Astrocyte (in vitro differentiated cells and primary cell): ENCODE data around the gene LEFTY1. TPM values are rescaled to one million over a fixed set of nuclear protein-coding genes. Genes with fewer than 3 reads are reported as not detected.

Source experiments
- DNase-seq: peaks from one replicate; pipeline ENCODE4 v3.0.0-alpha.2; 2010; ENCODE audit warnings: low read depth
- FAIRE-seq: peaks from 2 replicates; lab custom pipeline; 2011; peaks lifted over from hg19 to GRCh38; lab: Jason Lieb, UNC
- H2AFZ ChIP-seq: 2 replicates; pipeline ENCODE4 v1.6.0; 2012; ENCODE audit warnings: low read depth, low read length, inconsistent platforms
- H3K27ac ChIP-seq: 2 replicates; pipeline ENCODE4 v1.5.1; 2011; ENCODE audit warnings: low read depth, low read length, inconsistent platforms
- H3K27me3 ChIP-seq: 2 replicates; pipeline ENCODE4 v1.6.0; 2011; ENCODE audit warnings: low read length, inconsistent platforms; ENCODE audit not compliant: insufficient read depth
- H3K36me3 ChIP-seq: 2 replicates; pipeline ENCODE4 v1.5.1; 2011; ENCODE audit warnings: low read length, inconsistent platforms; ENCODE audit not compliant: insufficient read depth
- H3K4me1 ChIP-seq: 2 replicates; pipeline ENCODE4 v1.5.1; 2011; ENCODE audit warnings: low read length, inconsistent platforms; ENCODE audit not compliant: insufficient read depth
- H3K4me2 ChIP-seq: 2 replicates; pipeline ENCODE4 v1.6.0; 2012; ENCODE audit warnings: low read length, inconsistent platforms
- H3K4me3 ChIP-seq: 2 replicates; pipeline ENCODE4 v1.5.1; 2011; ENCODE audit warnings: low read depth, mild to moderate bottlenecking, low read length, inconsistent platforms; ENCODE audit not compliant: insufficient read depth
- H3K79me2 ChIP-seq: 2 replicates; pipeline ENCODE4 v1.6.0; 2012; ENCODE audit warnings: mild to moderate bottlenecking, low read length, inconsistent platforms; ENCODE audit not compliant: insufficient read depth
- H3K9ac ChIP-seq: 2 replicates; pipeline ENCODE4 v1.6.0; 2012; ENCODE audit warnings: mild to moderate bottlenecking, low read length, inconsistent platforms
- H3K9me3 ChIP-seq: 2 replicates; pipeline ENCODE4 v1.5.1; 2012; ENCODE audit warnings: low read depth, mild to moderate bottlenecking, low read length, inconsistent platforms; ENCODE audit not compliant: insufficient read depth
- H4K20me1 ChIP-seq: 2 replicates; pipeline ENCODE4 v1.6.0; 2012; ENCODE audit warnings: low read length, inconsistent platforms; ENCODE audit not compliant: insufficient read depth
- H3K27ac Mint-ChIP-seq: one replicate; pipeline ENCODE4 v1.8.0; 2021; ENCODE audit warnings: mild to moderate bottlenecking, mixed read lengths; ENCODE audit not compliant: unreplicated experiment
- H3K27me3 Mint-ChIP-seq: one replicate; pipeline ENCODE4 v1.8.0; 2021; ENCODE audit warnings: low read depth, mixed read lengths; ENCODE audit not compliant: unreplicated experiment
- H3K36me3 Mint-ChIP-seq: one replicate; pipeline ENCODE4 v1.8.0; 2021; ENCODE audit warnings: low read depth, mixed read lengths; ENCODE audit not compliant: unreplicated experiment
- H3K4me1 Mint-ChIP-seq: one replicate; pipeline ENCODE4 v1.8.0; 2021; ENCODE audit warnings: low read depth, mixed read lengths; ENCODE audit not compliant: unreplicated experiment
- H3K4me3 Mint-ChIP-seq: one replicate; pipeline ENCODE4 v1.8.0; 2021; ENCODE audit warnings: mild to moderate bottlenecking, moderate library complexity, mixed read lengths; ENCODE audit not compliant: unreplicated experiment
- H3K9me3 Mint-ChIP-seq: one replicate; pipeline ENCODE4 v1.8.0; 2021; ENCODE audit warnings: mild to moderate bottlenecking, mixed read lengths; ENCODE audit not compliant: unreplicated experiment
- EZH2 ChIP-seq: IDR thresholded peaks from 2 replicates; pipeline ENCODE4 v1.6.1; 2012; ENCODE audit warnings: mild to moderate bottlenecking, low read length, inconsistent platforms; ENCODE audit not compliant: insufficient read depth
- total RNA-seq: library from RNA; stranded (reverse); gene quantifications from 2 replicates; pipeline ENCODE4 v1.2.1, GENCODE V29; 2021
- TF ChIP-seq, protein P1 (sequence below): IDR thresholded peaks from 2 replicates; pipeline ENCODE4 v1.5.1; 2011; ENCODE audit warnings: low read depth, mild to moderate bottlenecking, inconsistent platforms, low read length, moderate library complexity; ENCODE audit not compliant: insufficient read depth

The LEFTY1 gene
- total RNA-seq, 1 donor from 2014 or later = 4.2 TPM

DNA sequence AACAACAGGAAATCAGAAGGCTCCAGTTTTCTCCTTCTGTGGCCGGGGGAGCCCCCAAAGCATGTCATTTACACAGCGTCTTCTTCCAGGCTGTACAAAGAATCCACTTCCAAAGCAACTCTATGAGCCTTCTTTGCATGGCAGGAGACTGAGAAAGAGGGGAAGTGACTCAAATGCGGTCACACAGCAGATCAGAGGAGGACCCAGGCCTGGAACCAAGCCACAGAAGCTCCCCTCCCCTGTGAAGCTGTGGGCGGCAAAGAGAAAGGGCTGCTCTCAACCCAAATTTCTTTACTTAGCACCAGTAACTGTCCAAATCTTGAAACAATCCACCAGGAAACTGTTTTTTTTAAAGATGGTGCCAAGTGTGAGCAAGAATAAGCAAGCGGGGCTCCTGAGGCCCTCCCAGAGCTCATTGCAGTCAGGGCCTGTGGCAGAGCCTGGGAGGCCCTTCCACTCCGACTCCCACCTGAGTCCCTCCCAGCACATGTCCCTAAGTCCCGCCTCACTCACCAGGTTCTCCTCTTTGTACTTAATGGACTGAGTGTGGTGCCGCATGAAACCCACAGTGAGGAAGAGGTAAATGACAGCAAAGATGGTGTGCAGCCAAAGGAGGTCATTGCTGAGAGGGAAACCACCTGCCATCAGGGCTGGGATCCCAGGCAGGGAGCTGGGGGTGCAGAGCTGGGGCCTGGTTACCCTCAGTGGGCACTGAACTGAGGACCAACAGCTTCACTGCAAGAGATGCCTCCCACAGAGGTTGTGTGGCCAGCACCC, 22.7 kb downstream of the LEFTY1 start:
- no peak overlapping the region for H2AFZ ChIP-seq
- no peaks in the 10 kb centered on the region for H3K9me3 ChIP-seq
- Mint-ChIP-seq H3K36me3 (peaks cover 34% of the 10 kb centered on the region), H3K27ac (no peak overlapping the region), H3K4me1 (peaks cover 14% of the 10 kb centered on the region), H3K9me3 (no peaks in the 10 kb centered on the region), H3K4me3 (no peak overlapping the region), H3K27me3 (no peaks in the 10 kb centered on the region)
- FAIRE-seq = no peak
- H3K27me3 ChIP-seq = no peaks in the 10 kb centered on the region
- no peak for TF ChIP-seq EZH2
- TF ChIP-seq, protein P1, sequence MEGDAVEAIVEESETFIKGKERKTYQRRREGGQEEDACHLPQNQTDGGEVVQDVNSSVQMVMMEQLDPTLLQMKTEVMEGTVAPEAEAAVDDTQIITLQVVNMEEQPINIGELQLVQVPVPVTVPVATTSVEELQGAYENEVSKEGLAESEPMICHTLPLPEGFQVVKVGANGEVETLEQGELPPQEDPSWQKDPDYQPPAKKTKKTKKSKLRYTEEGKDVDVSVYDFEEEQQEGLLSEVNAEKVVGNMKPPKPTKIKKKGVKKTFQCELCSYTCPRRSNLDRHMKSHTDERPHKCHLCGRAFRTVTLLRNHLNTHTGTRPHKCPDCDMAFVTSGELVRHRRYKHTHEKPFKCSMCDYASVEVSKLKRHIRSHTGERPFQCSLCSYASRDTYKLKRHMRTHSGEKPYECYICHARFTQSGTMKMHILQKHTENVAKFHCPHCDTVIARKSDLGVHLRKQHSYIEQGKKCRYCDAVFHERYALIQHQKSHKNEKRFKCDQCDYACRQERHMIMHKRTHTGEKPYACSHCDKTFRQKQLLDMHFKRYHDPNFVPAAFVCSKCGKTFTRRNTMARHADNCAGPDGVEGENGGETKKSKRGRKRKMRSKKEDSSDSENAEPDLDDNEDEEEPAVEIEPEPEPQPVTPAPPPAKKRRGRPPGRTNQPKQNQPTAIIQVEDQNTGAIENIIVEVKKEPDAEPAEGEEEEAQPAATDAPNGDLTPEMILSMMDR = no peak
- H3K79me2 ChIP-seq = no peaks in the 10 kb centered on the region
- H3K36me3 ChIP-seq = peaks cover 4% of the 10 kb centered on the region
- peak; percentile 81 for DNase-seq
- H3K27ac ChIP-seq = peak overlapping the region; percentile 20
- peaks cover 27% of the 10 kb centered on the region for H3K4me1 ChIP-seq
- no peak overlapping the region for H3K4me3 ChIP-seq
- H4K20me1 ChIP-seq = peaks cover 4% of the 10 kb centered on the region
- H3K4me2 ChIP-seq = peak overlapping the region; percentile 55
- no peak overlapping the region for H3K9ac ChIP-seq

DNA sequence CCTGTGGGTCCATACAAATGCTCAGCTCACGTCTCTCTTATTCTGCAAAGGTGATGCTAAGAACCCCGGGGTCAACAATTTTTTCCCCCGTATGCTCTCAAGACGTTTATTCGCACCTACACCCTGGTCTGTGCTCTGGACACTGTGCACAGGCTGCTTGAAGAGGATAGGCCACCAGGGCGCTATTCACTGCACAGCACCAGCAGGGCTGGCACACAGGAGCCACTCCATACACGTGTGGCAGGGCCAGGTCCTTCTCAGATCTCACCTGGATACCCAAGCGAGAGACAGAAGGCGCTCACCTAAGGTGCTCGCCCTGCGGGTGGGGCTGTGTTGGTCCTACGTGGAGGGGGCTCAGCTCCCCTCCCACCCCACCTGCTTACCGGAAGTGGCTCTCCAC, 23.4 kb downstream of the LEFTY1 start:
- Histone ChIP-seq H3K9me3 (no peaks in the 10 kb centered on the region), H3K9ac (no peak overlapping the region), H3K79me2 (no peaks in the 10 kb centered on the region), H3K36me3 (peaks cover 4% of the 10 kb centered on the region), H2AFZ (no peak overlapping the region), H3K4me3 (no peak overlapping the region), H4K20me1 (peaks cover 4% of the 10 kb centered on the region), H3K27ac (peak overlapping the region; percentile 20), H3K4me2 (peak overlapping the region; percentile 55), H3K27me3 (no peaks in the 10 kb centered on the region), H3K4me1 (peaks cover 23% of the 10 kb centered on the region)
- Mint-ChIP-seq H3K27me3 (no peaks in the 10 kb centered on the region), H3K4me1 (peaks cover 11% of the 10 kb centered on the region), H3K27ac (no peak overlapping the region), H3K9me3 (no peaks in the 10 kb centered on the region), H3K36me3 (peaks cover 30% of the 10 kb centered on the region), H3K4me3 (no peak overlapping the region)
- TF ChIP-seq, protein P1 = no peak
- no peak for TF ChIP-seq EZH2
- FAIRE-seq (no peak), DNase-seq (no peak)

DNA sequence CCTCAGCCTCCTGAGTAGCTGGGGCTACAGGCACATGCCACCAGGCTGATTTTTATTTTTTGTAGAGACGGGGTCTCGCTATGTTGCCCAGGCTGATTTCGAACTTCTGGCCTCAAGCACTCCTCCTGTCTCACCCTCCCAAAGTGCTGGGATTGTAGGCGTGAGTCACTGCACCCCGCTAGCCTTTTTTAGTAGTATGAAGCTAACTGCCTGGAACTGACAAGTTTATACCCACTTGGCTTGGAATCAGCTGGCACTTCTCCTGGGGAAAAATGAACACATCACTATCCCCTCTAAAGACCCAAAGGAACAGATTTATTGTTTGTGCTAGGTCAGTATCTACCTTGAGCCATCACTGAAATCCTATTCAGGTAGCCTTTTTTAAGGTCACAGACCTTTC, 25.8 kb downstream of the LEFTY1 start:
- H3K36me3 Mint-ChIP-seq = peaks cover 26% of the 10 kb centered on the region
- H3K9me3 ChIP-seq = no peaks in the 10 kb centered on the region
- H4K20me1 ChIP-seq = peaks cover 4% of the 10 kb centered on the region
- no peak overlapping the region for H3K27ac ChIP-seq
- no peak overlapping the region for H3K4me2 ChIP-seq
- peaks cover 11% of the 10 kb centered on the region for H3K4me1 Mint-ChIP-seq
- H3K4me3 Mint-ChIP-seq = no peak overlapping the region
- H3K9me3 Mint-ChIP-seq = no peaks in the 10 kb centered on the region
- FAIRE-seq (no peak), DNase-seq (peak; percentile 29)
- no peak overlapping the region for H3K27ac Mint-ChIP-seq
- H2AFZ ChIP-seq = no peak overlapping the region
- H3K9ac ChIP-seq = no peak overlapping the region
- H3K4me3 ChIP-seq = no peak overlapping the region
- peaks cover 6% of the 10 kb centered on the region for H3K36me3 ChIP-seq
- H3K79me2 ChIP-seq = no peaks in the 10 kb centered on the region
- no peaks in the 10 kb centered on the region for H3K27me3 ChIP-seq
- H3K27me3 Mint-ChIP-seq = no peaks in the 10 kb centered on the region
- TF ChIP-seq EZH2 = no peak
- TF ChIP-seq, protein P1 = no peak
- H3K4me1 ChIP-seq = peaks cover 23% of the 10 kb centered on the region
